DOHH2 (cell line): ENCODE data around the gene ACTL10.

ENCODE experiments used
- H3F3A ChIP-seq: fragments of 200-600 bp; sonication (generic), shearing (Covaris generic); 2 replicates; pipeline ENCODE4 v1.6.0; 2016; ENCODE audit warnings: antibody characterized with exemption, mild to moderate bottlenecking; ENCODE audit not compliant: control insufficient read depth, insufficient read depth
- H3K27ac ChIP-seq: fragments of 200-600 bp; sonication (generic); 2 replicates; pipeline ENCODE4 v1.5.1; 2014; ENCODE audit warnings: low read depth, mild to moderate bottlenecking, low read length, moderate library complexity
- H3K27me3 ChIP-seq: fragments of 200-600 bp; sonication (generic); 2 replicates; pipeline ENCODE4 v1.6.1; 2014; ENCODE audit warnings: mild to moderate bottlenecking, low read length, mixed read lengths; ENCODE audit not compliant: control insufficient read depth
- H3K36me3 ChIP-seq: fragments of 200-600 bp; sonication (generic); 2 replicates; pipeline ENCODE4 v1.6.1; 2014; ENCODE audit warnings: mild to moderate bottlenecking, low read length, moderate library complexity, mixed read lengths; ENCODE audit not compliant: control insufficient read depth
- H3K4me1 ChIP-seq: fragments of 200-600 bp; sonication (generic); 2 replicates; pipeline ENCODE4 v1.6.1; 2014; ENCODE audit warnings: mild to moderate bottlenecking, low read length, mixed read lengths; ENCODE audit not compliant: control insufficient read depth
- H3K4me2 ChIP-seq: fragments of 200-600 bp; sonication (generic); 2 replicates; pipeline ENCODE4 v1.6.0; 2014; ENCODE audit warnings: mild to moderate bottlenecking, low read length, moderate library complexity
- H3K4me3 ChIP-seq: fragments of 200-600 bp; sonication (generic); 2 replicates; pipeline ENCODE4 v1.5.1; 2014; ENCODE audit warnings: mild to moderate bottlenecking, low read length, mixed read lengths
- H3K79me2 ChIP-seq: fragments of 200-600 bp; sonication (generic); 2 replicates; pipeline ENCODE4 v1.6.1; 2014; ENCODE audit warnings: mild to moderate bottlenecking, low read length, mixed read lengths; ENCODE audit not compliant: control insufficient read depth
- H3K9me2 ChIP-seq: fragments of 200-600 bp; sonication (generic); replicated peaks from 2 replicates; pipeline ENCODE4 v1.6.1; 2014; ENCODE audit warnings: mild to moderate bottlenecking, low read length, mixed read lengths; ENCODE audit not compliant: control insufficient read depth
- H3K9me3 ChIP-seq: fragments of 200-600 bp; sonication (generic); 2 replicates; pipeline ENCODE4 v1.6.1; 2014; ENCODE audit warnings: antibody characterized with exemption, low read length, mixed read lengths; ENCODE audit not compliant: control insufficient read depth, insufficient read depth
- H4K20me1 ChIP-seq: fragments of 200-600 bp; sonication (generic); 2 replicates; pipeline ENCODE4 v1.6.0; 2014; ENCODE audit warnings: low read depth, mild to moderate bottlenecking, antibody characterized with exemption, low read length, moderate library complexity; ENCODE audit not compliant: control insufficient read depth, insufficient read depth
- EZH2phosphoT487 ChIP-seq: fragments of 200-600 bp; sonication (generic); IDR thresholded peaks from 2 replicates; pipeline ENCODE4 v1.6.1; 2017; ENCODE audit warnings: borderline replicate concordance, mild to moderate bottlenecking, antibody characterized with exemption, low read length, moderate library complexity, mixed read lengths
- TF ChIP-seq, protein P1 (sequence below): fragments of 200-600 bp; sonication (generic); IDR thresholded peaks from one replicate; pipeline ENCODE4 v1.5.1; 2014; ENCODE audit warnings: antibody characterized with exemption, mild to moderate bottlenecking, low read depth, low read length; ENCODE audit not compliant: poor library complexity, severe bottlenecking

ACTL10 gene

DNA sequence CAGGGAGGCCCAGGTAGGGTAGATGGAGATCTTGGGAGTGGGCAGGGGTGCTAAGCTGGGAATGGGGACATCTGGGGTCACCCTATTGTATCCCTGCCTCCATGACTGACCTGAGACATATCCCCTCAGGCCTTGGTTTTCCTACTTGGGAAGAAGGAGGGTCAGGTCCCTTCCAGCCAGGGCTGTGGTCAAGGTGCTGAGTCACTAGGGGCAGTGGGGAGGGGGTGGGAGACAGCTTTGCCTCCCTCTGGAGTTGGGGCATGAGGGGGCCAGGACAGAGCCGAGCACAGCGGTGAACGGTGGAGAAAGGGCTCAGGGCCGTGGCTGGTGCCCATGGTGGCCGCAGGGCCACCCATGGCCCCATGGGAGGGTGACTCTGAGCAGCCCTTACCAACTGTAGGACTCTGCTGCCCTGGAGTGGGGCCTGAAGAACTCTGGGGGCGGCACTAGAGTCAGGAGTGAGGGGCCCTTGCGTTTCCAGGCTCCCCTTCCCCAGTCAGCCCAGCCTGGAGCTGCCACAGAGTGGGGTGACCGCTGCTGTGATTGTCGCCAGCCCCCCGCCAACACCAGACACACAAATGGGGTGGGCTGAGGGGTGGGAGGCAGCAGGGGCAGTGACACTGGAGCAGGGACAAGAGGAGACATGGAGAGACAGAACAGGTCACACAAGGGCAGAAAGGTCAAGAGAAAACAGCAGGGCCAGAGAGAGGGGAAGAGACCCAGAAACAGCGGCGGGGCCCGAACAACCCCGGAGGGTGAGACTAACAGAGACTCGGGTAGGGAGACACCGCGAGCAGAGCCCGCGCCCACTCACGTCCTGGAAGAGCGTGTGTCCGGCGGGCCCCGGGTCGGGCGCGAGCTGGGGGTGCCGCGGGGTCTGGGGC is 6.9 kb downstream of the ACTL10 start:
- Histone ChIP-seq H3F3A (peaks cover 31% of the 10 kb centered on the region), H3K27ac (no peak overlapping the region), H3K79me2 (peaks cover 13% of the 10 kb centered on the region), H3K4me1 (peaks cover 40% of the 10 kb centered on the region), H3K27me3 (no peaks in the 10 kb centered on the region), H3K9me3 (no peaks in the 10 kb centered on the region), H3K4me3 (peak overlapping the region; percentile 84), H3K4me2 (peak overlapping the region; percentile 93), H3K36me3 (peaks cover 48% of the 10 kb centered on the region), H3K9me2 (no peaks in the 10 kb centered on the region), H4K20me1 (peaks cover 4% of the 10 kb centered on the region; the same call in 1 of the 2 replicates)
- TF ChIP-seq, protein P1, sequence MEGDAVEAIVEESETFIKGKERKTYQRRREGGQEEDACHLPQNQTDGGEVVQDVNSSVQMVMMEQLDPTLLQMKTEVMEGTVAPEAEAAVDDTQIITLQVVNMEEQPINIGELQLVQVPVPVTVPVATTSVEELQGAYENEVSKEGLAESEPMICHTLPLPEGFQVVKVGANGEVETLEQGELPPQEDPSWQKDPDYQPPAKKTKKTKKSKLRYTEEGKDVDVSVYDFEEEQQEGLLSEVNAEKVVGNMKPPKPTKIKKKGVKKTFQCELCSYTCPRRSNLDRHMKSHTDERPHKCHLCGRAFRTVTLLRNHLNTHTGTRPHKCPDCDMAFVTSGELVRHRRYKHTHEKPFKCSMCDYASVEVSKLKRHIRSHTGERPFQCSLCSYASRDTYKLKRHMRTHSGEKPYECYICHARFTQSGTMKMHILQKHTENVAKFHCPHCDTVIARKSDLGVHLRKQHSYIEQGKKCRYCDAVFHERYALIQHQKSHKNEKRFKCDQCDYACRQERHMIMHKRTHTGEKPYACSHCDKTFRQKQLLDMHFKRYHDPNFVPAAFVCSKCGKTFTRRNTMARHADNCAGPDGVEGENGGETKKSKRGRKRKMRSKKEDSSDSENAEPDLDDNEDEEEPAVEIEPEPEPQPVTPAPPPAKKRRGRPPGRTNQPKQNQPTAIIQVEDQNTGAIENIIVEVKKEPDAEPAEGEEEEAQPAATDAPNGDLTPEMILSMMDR: no peak
- no peak for TF ChIP-seq EZH2phosphoT487

DNA sequence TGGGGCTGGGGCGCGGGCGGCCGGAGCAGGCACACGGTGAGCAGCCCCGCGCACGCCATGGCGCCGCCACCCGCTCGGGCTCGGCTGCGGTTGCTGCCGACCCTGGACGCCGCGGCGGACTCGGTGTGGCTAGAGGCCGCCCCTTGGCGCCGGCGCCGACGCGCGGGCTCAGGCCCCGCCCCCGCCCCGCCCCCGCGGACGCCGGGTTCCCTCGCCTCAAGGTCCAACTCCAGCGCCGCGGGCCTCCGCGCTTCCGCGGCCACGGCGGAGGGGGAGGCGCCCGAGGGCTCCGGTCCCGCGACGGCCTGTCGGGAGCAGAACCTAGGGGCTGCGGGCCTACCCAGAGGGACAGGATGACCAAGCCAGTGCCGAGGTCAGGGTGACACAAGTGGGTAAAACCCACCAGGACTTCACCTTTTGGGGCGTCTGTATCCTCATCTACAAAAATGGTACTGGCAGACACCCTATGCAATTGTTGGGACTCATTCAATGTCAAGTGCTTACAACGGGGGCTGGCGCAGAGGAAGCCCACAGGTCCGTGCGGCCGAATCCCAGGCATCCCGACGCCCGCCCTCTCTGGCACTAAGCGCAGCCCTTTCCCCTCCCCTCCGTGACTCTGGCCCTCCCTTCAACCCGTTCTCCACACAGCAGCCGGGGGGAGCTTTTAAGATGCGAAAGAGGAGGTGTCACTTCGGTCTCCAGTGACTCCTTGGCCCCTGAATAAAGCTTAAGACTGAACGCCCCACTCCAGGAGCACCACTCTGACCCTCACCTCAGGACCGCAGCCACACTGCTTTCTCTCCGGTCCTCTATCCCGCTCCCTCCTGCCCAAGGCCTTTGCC is 7.8 kb downstream of the ACTL10 start, which contains the start of gene NECAB3:
TSS of gene NECAB3 (minus strand) at position 135 of the 842 bp plus-strand sequence. CDS start at position 59, 76 bp downstream.
- Histone ChIP-seq H3K27ac (peak within 1 kb of the TSS; percentile 40), H3K4me2 (peak within 1 kb of the TSS; percentile 93), H3K4me1 (peaks cover 42% of the 10 kb centered on the region), H3F3A (peaks cover 37% of the 10 kb centered on the region), H3K9me2 (no peaks in the 10 kb centered on the region), H3K36me3 (peaks cover 49% of the 10 kb centered on the region), H3K4me3 (peak within 1 kb of the TSS; percentile 84), H4K20me1 (peaks cover 7% of the 10 kb centered on the region; the same call in 1 of the 2 replicates), H3K9me3 (no peaks in the 10 kb centered on the region), H3K79me2 (peaks cover 17% of the 10 kb centered on the region), H3K27me3 (no peaks in the 10 kb centered on the region)
- TF ChIP-seq EZH2phosphoT487: no peak
- TF ChIP-seq, protein P1: no peak

DNA sequence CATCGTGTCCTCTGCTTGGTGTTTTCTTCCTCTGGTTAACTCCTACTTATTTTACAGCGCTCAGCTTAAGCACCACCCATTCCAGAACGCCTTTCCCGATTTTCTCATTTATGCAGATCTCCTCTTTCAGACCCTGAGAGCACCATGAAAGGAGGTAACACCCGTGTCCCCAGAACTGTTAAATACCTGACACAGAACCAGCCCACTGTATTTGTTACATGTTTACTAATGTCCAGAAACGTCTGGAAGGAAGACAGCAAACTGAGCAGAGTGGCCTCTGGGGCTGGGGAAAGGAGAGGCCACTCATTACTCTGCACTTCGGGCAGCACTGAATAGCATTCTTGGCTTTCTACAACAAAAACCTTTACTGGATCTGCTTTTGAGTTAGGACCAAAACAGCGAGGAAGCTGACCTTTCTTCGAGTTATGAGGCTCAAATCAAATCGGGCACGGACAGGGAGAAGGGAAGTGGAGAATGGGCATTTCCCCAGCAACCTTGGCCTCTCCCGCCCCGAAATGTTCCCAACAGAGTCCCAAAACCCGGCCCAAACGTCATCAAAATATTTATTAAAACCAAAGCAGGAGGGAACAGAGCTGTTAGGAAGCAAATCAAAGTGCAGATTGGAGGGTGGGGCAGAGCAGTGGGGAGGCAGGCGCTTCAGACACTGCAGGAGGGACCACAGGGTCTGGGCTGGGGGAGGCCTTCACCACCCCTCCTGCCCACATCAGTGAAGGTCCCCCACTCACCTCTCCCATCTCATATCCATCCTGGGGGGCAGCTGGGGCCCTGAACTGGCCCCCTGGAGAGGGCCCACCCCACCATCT is 8.6 kb downstream of the ACTL10 start:
- peak overlapping the region; percentile 40 for H3K27ac ChIP-seq
- H3K4me2 ChIP-seq: peak overlapping the region; percentile 63
- peaks cover 57% of the 10 kb centered on the region for H3K36me3 ChIP-seq
- H3K27me3 ChIP-seq: no peaks in the 10 kb centered on the region
- peaks cover 25% of the 10 kb centered on the region for H3K79me2 ChIP-seq
- peaks cover 10% of the 10 kb centered on the region; the same call in 1 of the 2 replicates for H4K20me1 ChIP-seq
- peaks cover 35% of the 10 kb centered on the region for H3F3A ChIP-seq
- H3K9me3 ChIP-seq: no peaks in the 10 kb centered on the region
- peak overlapping the region; percentile 84 for H3K4me3 ChIP-seq
- H3K4me1 ChIP-seq: peaks cover 48% of the 10 kb centered on the region
- TF ChIP-seq, protein P1: no peak
- TF ChIP-seq EZH2phosphoT487: no peak
- H3K9me2 ChIP-seq: no peaks in the 10 kb centered on the region
